Astrocyte (in vitro differentiated cells and primary cell): ENCODE measurements around the gene PDE11A. TPM values are rescaled to one million over a fixed set of nuclear protein-coding genes. Genes with fewer than 3 reads are reported as not detected.

Source experiments
- DNase-seq: peaks from one replicate; pipeline ENCODE4 v3.0.0-alpha.2; 2010; ENCODE audit warnings: low read depth
- FAIRE-seq: peaks from 2 replicates; lab custom pipeline; 2011; peaks lifted over from hg19 to GRCh38; lab: Jason Lieb, UNC
- H2AFZ ChIP-seq: 2 replicates; pipeline ENCODE4 v1.6.0; 2012; ENCODE audit warnings: low read depth, low read length, inconsistent platforms
- H3K27ac ChIP-seq: 2 replicates; pipeline ENCODE4 v1.5.1; 2011; ENCODE audit warnings: low read depth, low read length, inconsistent platforms
- H3K27me3 ChIP-seq: 2 replicates; pipeline ENCODE4 v1.6.0; 2011; ENCODE audit warnings: low read length, inconsistent platforms; ENCODE audit not compliant: insufficient read depth
- H3K36me3 ChIP-seq: 2 replicates; pipeline ENCODE4 v1.5.1; 2011; ENCODE audit warnings: low read length, inconsistent platforms; ENCODE audit not compliant: insufficient read depth
- H3K4me1 ChIP-seq: 2 replicates; pipeline ENCODE4 v1.5.1; 2011; ENCODE audit warnings: low read length, inconsistent platforms; ENCODE audit not compliant: insufficient read depth
- H3K4me2 ChIP-seq: 2 replicates; pipeline ENCODE4 v1.6.0; 2012; ENCODE audit warnings: low read length, inconsistent platforms
- H3K4me3 ChIP-seq: 2 replicates; pipeline ENCODE4 v1.5.1; 2011; ENCODE audit warnings: low read depth, mild to moderate bottlenecking, low read length, inconsistent platforms; ENCODE audit not compliant: insufficient read depth
- H3K79me2 ChIP-seq: 2 replicates; pipeline ENCODE4 v1.6.0; 2012; ENCODE audit warnings: mild to moderate bottlenecking, low read length, inconsistent platforms; ENCODE audit not compliant: insufficient read depth
- H3K9ac ChIP-seq: 2 replicates; pipeline ENCODE4 v1.6.0; 2012; ENCODE audit warnings: mild to moderate bottlenecking, low read length, inconsistent platforms
- H3K9me3 ChIP-seq: 2 replicates; pipeline ENCODE4 v1.5.1; 2012; ENCODE audit warnings: low read depth, mild to moderate bottlenecking, low read length, inconsistent platforms; ENCODE audit not compliant: insufficient read depth
- H4K20me1 ChIP-seq: 2 replicates; pipeline ENCODE4 v1.6.0; 2012; ENCODE audit warnings: low read length, inconsistent platforms; ENCODE audit not compliant: insufficient read depth
- H3K27ac Mint-ChIP-seq: one replicate; pipeline ENCODE4 v1.8.0; 2021; ENCODE audit warnings: mild to moderate bottlenecking, mixed read lengths; ENCODE audit not compliant: unreplicated experiment
- H3K27me3 Mint-ChIP-seq: one replicate; pipeline ENCODE4 v1.8.0; 2021; ENCODE audit warnings: low read depth, mixed read lengths; ENCODE audit not compliant: unreplicated experiment
- H3K36me3 Mint-ChIP-seq: one replicate; pipeline ENCODE4 v1.8.0; 2021; ENCODE audit warnings: low read depth, mixed read lengths; ENCODE audit not compliant: unreplicated experiment
- H3K4me1 Mint-ChIP-seq: one replicate; pipeline ENCODE4 v1.8.0; 2021; ENCODE audit warnings: low read depth, mixed read lengths; ENCODE audit not compliant: unreplicated experiment
- H3K4me3 Mint-ChIP-seq: one replicate; pipeline ENCODE4 v1.8.0; 2021; ENCODE audit warnings: mild to moderate bottlenecking, moderate library complexity, mixed read lengths; ENCODE audit not compliant: unreplicated experiment
- H3K9me3 Mint-ChIP-seq: one replicate; pipeline ENCODE4 v1.8.0; 2021; ENCODE audit warnings: mild to moderate bottlenecking, mixed read lengths; ENCODE audit not compliant: unreplicated experiment
- CTCF ChIP-seq: IDR thresholded peaks from 2 replicates; pipeline ENCODE4 v1.5.1; 2011; ENCODE audit warnings: low read depth, mild to moderate bottlenecking, inconsistent platforms, low read length, moderate library complexity; ENCODE audit not compliant: insufficient read depth
- EZH2 ChIP-seq: IDR thresholded peaks from 2 replicates; pipeline ENCODE4 v1.6.1; 2012; ENCODE audit warnings: mild to moderate bottlenecking, low read length, inconsistent platforms; ENCODE audit not compliant: insufficient read depth
- total RNA-seq: library from RNA; stranded (reverse); gene quantifications from 2 replicates; pipeline ENCODE4 v1.2.1, GENCODE V29; 2021

Gene PDE11A
- total RNA-seq, 1 donor from 2014 or later, result 0.45 TPM

DNA sequence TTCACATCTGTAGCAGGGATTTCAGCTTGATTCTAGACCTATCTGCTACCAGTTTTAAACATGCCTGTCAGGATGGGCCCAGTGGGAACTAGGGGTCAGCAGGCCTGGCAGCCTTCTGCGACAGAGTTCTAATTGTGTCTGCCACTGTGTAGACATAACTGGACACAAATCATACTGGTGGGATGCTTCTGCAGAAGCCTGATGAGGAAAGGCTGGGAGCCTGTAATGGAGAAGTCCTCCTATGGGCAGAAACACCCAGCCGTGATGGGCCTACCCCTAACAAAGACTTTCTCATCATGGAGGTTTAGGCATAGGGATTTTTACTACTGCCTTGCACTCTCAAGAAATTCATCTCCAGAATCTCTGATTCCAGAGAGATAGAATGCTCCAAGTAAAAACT is 166.9 kb downstream of the PDE11A start:
- Mint-ChIP-seq H3K27me3 (no peaks in the 10 kb centered on the region), H3K36me3 (no peaks in the 10 kb centered on the region), H3K4me3 (no peak overlapping the region), H3K4me1 (peaks cover 3% of the 10 kb centered on the region), H3K9me3 (no peaks in the 10 kb centered on the region), H3K27ac (no peak overlapping the region)
- H3K9ac ChIP-seq, result no peak overlapping the region
- no peaks in the 10 kb centered on the region for H3K9me3 ChIP-seq
- no peaks in the 10 kb centered on the region for H3K27me3 ChIP-seq
- H2AFZ ChIP-seq, result peak overlapping the region; percentile 33
- H3K36me3 ChIP-seq, result no peaks in the 10 kb centered on the region
- TF ChIP-seq CTCF (no peak), EZH2 (no peak)
- FAIRE-seq, result no peak
- no peak overlapping the region for H3K4me3 ChIP-seq
- H3K4me1 ChIP-seq, result no peaks in the 10 kb centered on the region
- no peak for DNase-seq
- H3K79me2 ChIP-seq, result no peaks in the 10 kb centered on the region
- H3K4me2 ChIP-seq, result peak overlapping the region; percentile 69
- H3K27ac ChIP-seq, result no peak overlapping the region
- no peaks in the 10 kb centered on the region for H4K20me1 ChIP-seq

DNA sequence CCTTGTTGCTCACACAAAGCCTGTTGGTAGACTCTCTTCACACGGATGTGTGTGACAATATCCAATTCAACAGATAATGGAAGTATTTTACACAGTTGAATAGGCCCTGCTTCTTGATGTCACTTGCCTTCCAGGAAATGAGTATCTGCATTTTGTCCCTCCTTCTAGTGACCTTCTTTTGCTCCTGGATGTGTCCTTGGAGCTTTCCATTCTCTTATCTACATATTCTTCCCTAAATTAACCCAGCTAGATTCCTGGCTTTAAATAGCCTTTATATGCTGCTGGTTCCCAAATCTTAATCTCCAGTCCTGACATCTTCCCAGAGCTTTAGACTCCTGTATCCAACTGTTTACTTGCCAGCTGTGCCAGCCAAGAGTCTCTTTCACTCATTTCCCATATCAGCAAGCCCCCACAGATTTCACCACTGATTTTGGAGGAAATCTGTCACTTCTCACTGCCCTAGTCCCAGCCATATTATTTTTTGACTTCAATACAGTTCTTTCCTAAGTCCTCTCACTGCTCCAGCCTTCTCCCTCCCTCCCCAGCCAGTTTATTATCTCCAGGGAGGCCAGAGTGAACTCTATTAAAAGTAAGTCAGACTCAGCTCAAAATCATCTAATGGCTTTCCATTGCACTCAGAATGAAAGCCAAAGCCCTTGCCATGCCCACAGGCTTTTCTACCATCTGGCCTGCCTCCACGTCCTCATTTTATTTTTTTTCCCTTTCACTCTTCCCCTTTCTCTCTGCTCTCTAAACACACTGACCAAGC is 170.0 kb downstream of the PDE11A start:
- Histone ChIP-seq H3K4me1 (no peaks in the 10 kb centered on the region), H3K27ac (no peak overlapping the region), H3K9ac (no peak overlapping the region), H2AFZ (no peak overlapping the region), H4K20me1 (no peaks in the 10 kb centered on the region), H3K27me3 (no peaks in the 10 kb centered on the region), H3K4me3 (no peak overlapping the region), H3K79me2 (no peaks in the 10 kb centered on the region), H3K36me3 (no peaks in the 10 kb centered on the region), H3K4me2 (no peak overlapping the region), H3K9me3 (no peaks in the 10 kb centered on the region)
- H3K36me3 Mint-ChIP-seq, result no peaks in the 10 kb centered on the region
- H3K9me3 Mint-ChIP-seq, result no peaks in the 10 kb centered on the region
- H3K4me3 Mint-ChIP-seq, result no peak overlapping the region
- FAIRE-seq, result no peak
- no peak overlapping the region for H3K27ac Mint-ChIP-seq
- no peak for DNase-seq
- H3K27me3 Mint-ChIP-seq, result no peaks in the 10 kb centered on the region
- TF ChIP-seq CTCF (no peak), EZH2 (no peak)
- no peaks in the 10 kb centered on the region for H3K4me1 Mint-ChIP-seq

DNA sequence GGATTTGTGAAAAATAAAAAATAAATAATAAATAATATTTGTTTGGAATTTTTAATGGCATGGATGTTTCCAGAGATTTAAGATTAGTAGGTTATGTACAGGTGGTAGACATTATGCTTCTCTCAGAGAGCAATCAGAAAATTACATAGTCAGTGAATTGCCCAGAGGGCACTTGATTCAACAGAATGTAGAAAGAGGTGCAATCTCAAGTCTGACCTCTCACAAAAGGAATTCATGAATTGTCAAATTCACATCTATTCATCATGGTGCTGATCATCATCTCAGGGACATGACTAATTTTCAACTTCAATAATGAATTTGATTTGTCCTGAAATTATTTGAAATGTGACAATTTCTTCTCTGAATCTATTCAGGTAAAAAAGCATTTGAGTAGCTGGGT is 172.5 kb downstream of the PDE11A start:
- H3K4me1 ChIP-seq, result no peaks in the 10 kb centered on the region
- no peaks in the 10 kb centered on the region for H3K79me2 ChIP-seq
- FAIRE-seq (no peak), DNase-seq (no peak)
- no peak overlapping the region for H2AFZ ChIP-seq
- no peaks in the 10 kb centered on the region for H3K36me3 ChIP-seq
- H3K27ac ChIP-seq, result no peak overlapping the region
- Mint-ChIP-seq H3K4me3 (no peak overlapping the region), H3K4me1 (no peaks in the 10 kb centered on the region), H3K36me3 (no peaks in the 10 kb centered on the region), H3K27ac (no peak overlapping the region), H3K27me3 (no peaks in the 10 kb centered on the region), H3K9me3 (no peaks in the 10 kb centered on the region)
- H3K27me3 ChIP-seq, result no peaks in the 10 kb centered on the region
- H3K4me3 ChIP-seq, result no peak overlapping the region
- H3K9me3 ChIP-seq, result no peaks in the 10 kb centered on the region
- H3K4me2 ChIP-seq, result no peak overlapping the region
- no peak for TF ChIP-seq CTCF
- no peak for TF ChIP-seq EZH2
- H3K9ac ChIP-seq, result no peak overlapping the region
- no peaks in the 10 kb centered on the region for H4K20me1 ChIP-seq
